GM19351 (cell line): ENCODE results near the gene ZCWPW2.

Source experiments
- ATAC-seq: cut with Tn5 transposase; IDR thresholded peaks from one replicate; pipeline ENCODE4 v1.9.1; 2021; ENCODE audit warnings: mild to moderate bottlenecking, moderate library complexity; ENCODE audit not compliant: unreplicated experiment

The ZCWPW2 gene

DNA sequence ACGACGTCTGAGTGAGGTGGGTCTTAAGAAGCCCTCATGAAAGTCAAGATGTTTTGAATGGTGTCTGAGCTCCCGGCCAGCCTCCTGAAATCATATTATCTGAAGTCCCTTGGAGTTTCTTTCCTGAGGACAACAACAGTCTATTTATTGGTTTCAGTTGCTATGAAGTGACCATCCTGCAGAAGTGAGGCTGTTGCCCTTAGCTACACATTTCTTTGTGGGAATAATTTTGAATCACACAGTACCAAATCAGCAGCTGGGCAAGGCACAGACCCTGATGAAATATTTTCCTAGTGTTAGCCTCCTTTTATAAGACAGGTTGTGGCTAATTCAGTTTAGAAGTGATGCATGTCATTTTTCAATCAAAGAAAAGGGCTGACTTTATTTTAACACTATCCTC is 220.8 kb downstream of the ZCWPW2 start:
- no peak for ATAC-seq

DNA sequence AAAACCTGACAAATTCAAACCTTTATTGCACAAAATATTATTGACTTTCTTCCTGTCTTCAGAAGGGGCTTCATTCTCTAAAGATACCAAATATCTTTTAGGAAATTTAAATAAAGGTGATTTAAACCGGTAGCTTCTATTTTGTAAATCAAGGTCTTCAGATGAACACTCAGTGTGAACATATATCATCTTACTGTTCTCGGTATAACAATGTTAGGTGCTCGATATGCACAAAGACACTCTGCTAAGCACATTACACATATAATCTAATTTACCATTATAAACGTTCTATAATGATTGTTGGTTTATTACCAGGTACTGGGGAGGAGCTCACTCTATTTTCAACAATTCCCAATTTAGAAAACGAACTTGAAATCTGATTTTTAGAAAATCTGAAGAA is 225.5 kb downstream of the ZCWPW2 start:
- ATAC-seq, result no peak

GRCh38 chr3:28575100-28575745 is 226.7 kb downstream of the ZCWPW2 start:
- no peak for ATAC-seq
